IMR-90 (cell line): ENCODE results near the gene PPP1R13B.

Experiments
- BHLHE40 ChIP-seq: fragments of 150-350 bp; IDR thresholded peaks from 2 replicates; pipeline ENCODE4 v1.6.1; 2016; ENCODE audit warnings: mild to moderate bottlenecking, low read depth, low read length
- MAZ ChIP-seq: IDR thresholded peaks from 2 replicates; pipeline ENCODE4 v1.6.1; 2012; ENCODE audit warnings: low read depth, mild to moderate bottlenecking, low read length, improper control_type of control experiment, moderate library complexity, borderline replicate concordance
- MXI1 ChIP-seq: IDR thresholded peaks from 2 replicates; pipeline ENCODE4 v1.6.1; 2012; ENCODE audit warnings: low read depth, mild to moderate bottlenecking, low read length, moderate library complexity, borderline replicate concordance
- POLR2A ChIP-seq: IDR thresholded peaks from 2 replicates; pipeline ENCODE4 v1.6.1; 2012; ENCODE audit warnings: mild to moderate bottlenecking, low read depth, low read length
- RAD21 ChIP-seq: IDR thresholded peaks from 2 replicates; pipeline ENCODE4 v1.6.1; 2012; ENCODE audit warnings: low read length, improper control_type of control experiment
- RFX5 ChIP-seq: IDR thresholded peaks from 2 replicates; pipeline ENCODE4 v1.8.0; 2012; ENCODE audit warnings: low read depth, mild to moderate bottlenecking, low read length, moderate library complexity
- TF ChIP-seq, protein P1 (sequence below): fragments of 150-350 bp; IDR thresholded peaks from 2 replicates; pipeline ENCODE4 v1.6.1; 2016; ENCODE audit warnings: low read depth, mild to moderate bottlenecking, low read length, moderate library complexity, borderline replicate concordance
- TF ChIP-seq, protein P2 (sequence below): conservative IDR thresholded peaks from 2 replicates; pipeline ENCODE4 v1.5.1; 2012; ENCODE audit warnings: mild to moderate bottlenecking, low read depth, low read length, improper control_type of control experiment

GRCh38 chr14:103684471-103684870, 162.9 kb downstream of the PPP1R13B start:
- TF ChIP-seq, protein P1, sequence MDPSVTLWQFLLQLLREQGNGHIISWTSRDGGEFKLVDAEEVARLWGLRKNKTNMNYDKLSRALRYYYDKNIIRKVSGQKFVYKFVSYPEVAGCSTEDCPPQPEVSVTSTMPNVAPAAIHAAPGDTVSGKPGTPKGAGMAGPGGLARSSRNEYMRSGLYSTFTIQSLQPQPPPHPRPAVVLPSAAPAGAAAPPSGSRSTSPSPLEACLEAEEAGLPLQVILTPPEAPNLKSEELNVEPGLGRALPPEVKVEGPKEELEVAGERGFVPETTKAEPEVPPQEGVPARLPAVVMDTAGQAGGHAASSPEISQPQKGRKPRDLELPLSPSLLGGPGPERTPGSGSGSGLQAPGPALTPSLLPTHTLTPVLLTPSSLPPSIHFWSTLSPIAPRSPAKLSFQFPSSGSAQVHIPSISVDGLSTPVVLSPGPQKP = no peak
- TF ChIP-seq, protein P2, sequence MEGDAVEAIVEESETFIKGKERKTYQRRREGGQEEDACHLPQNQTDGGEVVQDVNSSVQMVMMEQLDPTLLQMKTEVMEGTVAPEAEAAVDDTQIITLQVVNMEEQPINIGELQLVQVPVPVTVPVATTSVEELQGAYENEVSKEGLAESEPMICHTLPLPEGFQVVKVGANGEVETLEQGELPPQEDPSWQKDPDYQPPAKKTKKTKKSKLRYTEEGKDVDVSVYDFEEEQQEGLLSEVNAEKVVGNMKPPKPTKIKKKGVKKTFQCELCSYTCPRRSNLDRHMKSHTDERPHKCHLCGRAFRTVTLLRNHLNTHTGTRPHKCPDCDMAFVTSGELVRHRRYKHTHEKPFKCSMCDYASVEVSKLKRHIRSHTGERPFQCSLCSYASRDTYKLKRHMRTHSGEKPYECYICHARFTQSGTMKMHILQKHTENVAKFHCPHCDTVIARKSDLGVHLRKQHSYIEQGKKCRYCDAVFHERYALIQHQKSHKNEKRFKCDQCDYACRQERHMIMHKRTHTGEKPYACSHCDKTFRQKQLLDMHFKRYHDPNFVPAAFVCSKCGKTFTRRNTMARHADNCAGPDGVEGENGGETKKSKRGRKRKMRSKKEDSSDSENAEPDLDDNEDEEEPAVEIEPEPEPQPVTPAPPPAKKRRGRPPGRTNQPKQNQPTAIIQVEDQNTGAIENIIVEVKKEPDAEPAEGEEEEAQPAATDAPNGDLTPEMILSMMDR = no peak
- TF ChIP-seq POLR2A (no peak), MXI1 (no peak), RAD21 (no peak), BHLHE40 (no peak), RFX5 (no peak), MAZ (no peak)
